Brain microvascular endothelial cell (primary cell): Measurements from ENCODE around the gene TUBAL3.

Experiments used
- DNase-seq: peaks from one replicate; pipeline ENCODE4 v3.0.0-alpha.2; 2020
- H3K27ac ChIP-seq: fragments of 250-450 bp; sonication (Bioruptor Pico); 2 replicates; pipeline ENCODE4 v1.5.1; 2020; ENCODE audit warnings: mild to moderate bottlenecking, moderate library complexity
- H3K27me3 ChIP-seq: fragments of 250-450 bp; sonication (Bioruptor Pico); replicated peaks from 2 replicates; pipeline ENCODE4 v1.5.1; 2020; ENCODE audit warnings: mild to moderate bottlenecking
- H3K36me3 ChIP-seq: fragments of 250-450 bp; sonication (Bioruptor Pico); replicated peaks from 2 replicates; pipeline ENCODE4 v1.5.1; 2020; ENCODE audit warnings: mild to moderate bottlenecking
- H3K4me3 ChIP-seq: 2 replicates; pipeline ENCODE4 v1.5.1; 2011; ENCODE audit warnings: low read depth, mild to moderate bottlenecking, control low read depth, low read length, moderate library complexity
- CTCF ChIP-seq: IDR thresholded peaks from 2 replicates; pipeline ENCODE4 v1.5.1; 2011; ENCODE audit warnings: low read depth, mild to moderate bottlenecking, moderate library complexity, low read length, control low read depth, inconsistent platforms; ENCODE audit errors: missing control alignments
- in situ Hi-C: cut with HindIII; loops from 2 replicates; pipeline ENCODE4 v1.10.0; 2017; ENCODE audit warnings: low sequenced_read_pairs, low pct_ligation_motif_present

Gene TUBAL3

GRCh38 chr10:5404208-5405041 lies at the start of gene TUBAL3:
TSS of gene TUBAL3 (minus strand) at chr10:5404828. CDS start at chr10:5404792, 36 bp downstream.
- in situ Hi-C loops = no loop called here
- H3K36me3 ChIP-seq = no peaks in the 10 kb centered on the region
- no peak for TF ChIP-seq CTCF
- H3K27me3 ChIP-seq = no peaks in the 10 kb centered on the region
- H3K27ac ChIP-seq = no peak within 1 kb of the TSS
- no peak for DNase-seq
- no peak within 1 kb of the TSS for H3K4me3 ChIP-seq

- no peak overlapping the region for H3K4me3 ChIP-seq
- in situ Hi-C loops = no loop called here
- peaks cover 47% of the 10 kb centered on the region for H3K36me3 ChIP-seq
- no peak for TF ChIP-seq CTCF
- no peak for DNase-seq
- H3K27me3 ChIP-seq = no peaks in the 10 kb centered on the region
- H3K27ac ChIP-seq = no peak overlapping the region
Measured at GRCh38 chr10:5453749-5454489, 49.3 kb upstream of the TUBAL3 start.

DNA sequence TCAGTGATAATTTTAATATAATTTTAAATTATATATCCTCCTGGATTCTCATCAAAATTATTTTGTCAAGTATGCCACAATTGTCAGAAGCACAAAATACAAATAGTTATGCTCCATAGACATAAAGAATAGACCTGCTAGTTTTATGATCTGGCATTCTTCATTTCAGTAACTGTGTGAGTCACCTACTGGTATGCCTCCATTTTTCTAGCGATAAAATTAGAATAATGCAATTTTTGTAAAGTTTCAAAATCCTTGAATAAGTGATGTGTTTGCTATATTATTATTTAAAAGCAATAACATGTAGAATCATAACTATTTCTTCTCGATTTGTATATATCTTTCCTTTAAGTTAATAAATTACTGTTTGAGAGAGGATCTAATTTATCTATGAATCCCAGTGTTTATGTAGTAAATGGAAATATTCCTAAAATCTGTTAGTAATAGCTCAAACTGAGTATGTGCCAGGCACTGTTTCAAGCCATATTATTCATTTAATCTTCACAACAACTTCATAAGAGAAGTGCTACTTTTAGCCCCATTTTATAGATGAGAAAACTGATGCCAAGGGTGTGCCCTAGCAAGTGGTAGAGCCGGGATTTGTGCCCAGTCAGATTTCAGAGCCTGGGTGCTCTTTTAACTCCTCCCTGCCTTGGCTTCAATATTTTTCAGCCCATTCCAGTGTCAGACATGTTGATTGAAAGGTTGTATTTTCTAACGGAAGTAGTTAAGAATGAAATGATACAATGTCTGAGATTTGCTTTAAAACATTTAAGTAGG lies 46.2 kb upstream of the TUBAL3 start:
- Histone ChIP-seq H3K27ac (no peak overlapping the region), H3K4me3 (no peak overlapping the region), H3K36me3 (peaks cover 29% of the 10 kb centered on the region), H3K27me3 (no peaks in the 10 kb centered on the region)
- DNase-seq = no peak
- TF ChIP-seq CTCF = no peak
- in situ Hi-C loops = no loop called here

DNA sequence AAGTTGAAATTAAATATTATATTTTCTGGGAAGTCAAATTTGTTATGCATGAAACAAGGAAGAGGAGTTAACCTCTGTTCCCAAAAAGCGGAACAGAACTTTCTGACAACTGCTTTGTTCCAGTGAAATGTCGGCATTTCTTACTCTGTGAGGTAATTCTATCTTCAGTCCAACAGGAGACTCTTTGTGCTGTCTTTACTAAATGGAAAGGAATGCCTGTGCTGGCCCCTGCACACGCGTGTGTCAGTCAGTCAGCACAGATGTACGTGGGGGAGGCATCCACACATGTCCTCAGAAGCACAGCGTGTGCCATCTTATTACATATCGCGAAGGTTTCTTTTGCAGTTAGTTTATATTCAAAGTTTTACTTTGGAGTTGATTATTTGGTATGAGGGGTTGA lies 45.2 kb upstream of the TUBAL3 start:
- DNase-seq = peak; percentile 69
- Histone ChIP-seq H3K27me3 (no peaks in the 10 kb centered on the region), H3K4me3 (peak overlapping the region; percentile 38), H3K27ac (peak overlapping the region; percentile 58), H3K36me3 (peaks cover 27% of the 10 kb centered on the region)
- TF ChIP-seq CTCF = peak; percentile 31
- in situ Hi-C loops = loop anchor here (25.0 kb wide), 1 partner anchor 162 kb away; no protein-coding TSS in a partner anchor

GRCh38 chr10:5449227-5449626 lies 44.6 kb upstream of the TUBAL3 start:
- no peak for DNase-seq
- in situ Hi-C loops = loop anchor here (25.0 kb wide), 1 partner anchor 163 kb away; no protein-coding TSS in a partner anchor
- TF ChIP-seq CTCF = no peak
- Histone ChIP-seq H3K27ac (peak overlapping the region; percentile 58), H3K27me3 (no peaks in the 10 kb centered on the region), H3K36me3 (peaks cover 21% of the 10 kb centered on the region), H3K4me3 (peak overlapping the region; percentile 38)
